CD4-positive, alpha-beta T cell treated with Interleukin-12 subunit alpha and Interleukin-12 subunit beta, for 1 hour (primary cell): ENCODE measurements around the gene LURAP1L.

Source experiments
- DNase-seq: peaks from one replicate; pipeline ENCODE4 v3.0.0-alpha.2; 2020

Gene LURAP1L

DNA sequence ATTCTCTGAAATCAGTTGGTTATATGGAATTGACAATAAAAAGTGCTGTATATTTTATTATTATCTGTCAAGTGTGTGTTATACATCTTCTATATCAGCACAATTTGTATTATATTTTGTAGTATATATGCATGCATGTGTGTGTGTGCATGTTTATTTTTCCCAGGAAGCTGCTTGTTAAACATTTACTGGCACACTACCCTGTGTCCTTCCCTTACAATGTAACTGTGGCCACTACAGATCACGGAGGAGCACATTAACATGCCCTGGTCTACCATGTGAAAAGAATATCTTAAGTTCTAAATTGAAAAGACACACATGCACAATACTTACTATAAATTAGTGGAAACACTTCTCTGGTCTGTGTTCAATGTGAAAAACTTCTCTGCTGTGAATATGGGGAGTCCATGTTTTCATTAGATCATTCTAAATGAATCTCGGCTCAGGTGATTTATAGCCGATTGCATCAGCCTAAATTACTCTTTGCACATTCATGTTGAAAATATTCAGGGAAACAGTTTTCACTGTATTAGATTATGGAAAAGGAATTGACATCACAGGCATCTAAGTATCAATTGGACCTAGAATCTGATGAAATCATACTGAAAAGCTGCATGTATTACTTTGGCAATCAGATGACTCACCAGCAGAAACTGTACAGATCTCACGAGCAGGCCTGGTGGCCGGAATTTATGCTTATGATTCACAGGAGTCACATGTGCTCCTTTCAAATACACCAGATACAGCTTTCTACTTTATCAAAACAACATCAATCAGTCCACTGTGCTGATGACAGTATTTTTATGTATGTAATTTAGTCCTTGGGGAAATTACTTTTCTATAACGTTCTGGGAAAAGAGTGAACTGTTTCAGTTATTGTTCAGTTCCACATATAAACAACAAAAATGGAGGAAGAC, 39.4 kb downstream of the LURAP1L start:
- no peak for DNase-seq

GRCh38 chr9:12814877-12815237, 40.0 kb downstream of the LURAP1L start:
- DNase-seq = no peak

DNA sequence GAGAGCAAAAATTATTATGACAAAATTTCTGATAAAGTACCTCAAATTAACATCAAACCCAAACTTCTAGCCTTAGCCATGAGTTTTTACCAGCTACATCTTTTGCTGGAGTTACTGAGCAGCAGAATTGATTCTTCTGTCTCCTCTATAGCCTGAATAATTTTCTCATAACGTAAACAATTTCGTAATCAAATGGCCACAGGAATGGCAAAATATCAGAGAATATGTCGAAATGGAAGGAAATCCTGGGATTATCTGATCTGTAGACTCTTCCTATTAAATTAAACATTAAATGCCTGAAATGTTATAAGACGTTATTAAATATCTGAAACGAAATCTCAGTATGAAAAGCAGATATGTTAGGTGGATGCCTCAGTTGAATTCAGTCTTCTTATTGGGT, 41.1 kb downstream of the LURAP1L start:
- no peak for DNase-seq

DNA sequence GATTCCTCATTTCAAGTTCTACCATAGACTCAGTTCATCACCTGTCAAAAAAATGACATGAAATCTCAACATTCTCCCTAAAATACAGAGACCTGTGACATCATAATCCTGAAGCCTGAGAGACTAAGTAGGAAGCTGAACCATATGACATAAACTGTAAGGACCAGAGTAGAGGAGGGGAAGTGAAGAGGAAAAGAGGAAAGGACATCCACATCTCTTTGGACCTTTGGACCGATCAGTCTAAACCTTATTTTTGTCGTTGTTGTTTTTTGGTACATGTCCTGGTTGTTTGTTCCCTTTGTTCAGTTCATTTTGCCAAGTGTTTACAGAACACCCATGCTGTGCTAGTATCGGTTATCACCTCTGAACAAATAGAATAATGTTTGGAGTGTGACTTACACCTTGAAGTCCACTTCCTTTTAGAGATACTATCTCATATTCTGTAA, 41.9 kb downstream of the LURAP1L start:
- DNase-seq = no peak

DNA sequence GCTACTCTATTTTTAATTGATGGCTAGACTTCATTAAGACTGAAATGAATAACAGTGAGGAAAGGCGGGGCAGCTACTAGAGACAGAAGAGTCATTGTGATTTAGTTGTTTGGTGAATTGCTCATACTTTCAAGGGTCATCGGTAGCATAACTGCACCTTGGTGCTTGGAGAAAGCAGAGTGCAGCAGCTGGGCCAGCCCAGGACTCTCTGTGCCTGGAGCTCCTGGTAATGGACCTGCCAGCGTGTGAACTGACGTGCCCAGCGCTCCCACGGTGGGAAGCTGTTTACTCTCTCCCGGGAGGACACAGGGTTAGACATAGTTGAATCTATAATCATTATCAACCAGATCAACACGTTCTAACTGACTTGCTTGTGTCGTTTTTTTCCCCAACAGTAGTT, 42.9 kb downstream of the LURAP1L start:
- DNase-seq = no peak

DNA sequence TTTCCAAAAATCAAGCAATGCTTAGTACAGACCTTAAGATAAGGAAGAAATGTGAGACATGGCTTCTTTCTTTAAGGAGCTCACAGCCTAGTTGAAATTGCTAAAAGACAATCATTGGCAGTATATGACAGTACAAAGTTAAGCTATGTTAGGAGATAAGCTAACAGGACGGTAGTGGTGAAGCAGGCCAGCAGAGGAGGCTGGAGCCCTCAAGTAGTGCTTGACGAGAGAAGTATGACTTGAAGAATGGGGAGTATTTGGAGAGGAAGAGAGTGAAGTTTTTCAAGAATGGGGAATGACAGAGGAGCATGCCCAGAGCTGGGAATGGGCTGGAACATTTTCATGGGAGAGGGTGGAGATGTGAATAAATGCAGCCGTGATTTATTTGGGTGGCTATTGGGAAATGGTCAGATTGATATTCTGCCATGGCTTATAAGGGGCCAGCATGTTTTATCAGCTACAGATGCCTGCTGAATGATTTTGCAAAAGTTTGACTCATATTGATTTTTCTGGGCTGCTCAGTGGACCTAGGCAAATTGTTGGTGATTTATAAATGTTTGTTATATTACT, 43.7 kb downstream of the LURAP1L start:
- no peak for DNase-seq

DNA sequence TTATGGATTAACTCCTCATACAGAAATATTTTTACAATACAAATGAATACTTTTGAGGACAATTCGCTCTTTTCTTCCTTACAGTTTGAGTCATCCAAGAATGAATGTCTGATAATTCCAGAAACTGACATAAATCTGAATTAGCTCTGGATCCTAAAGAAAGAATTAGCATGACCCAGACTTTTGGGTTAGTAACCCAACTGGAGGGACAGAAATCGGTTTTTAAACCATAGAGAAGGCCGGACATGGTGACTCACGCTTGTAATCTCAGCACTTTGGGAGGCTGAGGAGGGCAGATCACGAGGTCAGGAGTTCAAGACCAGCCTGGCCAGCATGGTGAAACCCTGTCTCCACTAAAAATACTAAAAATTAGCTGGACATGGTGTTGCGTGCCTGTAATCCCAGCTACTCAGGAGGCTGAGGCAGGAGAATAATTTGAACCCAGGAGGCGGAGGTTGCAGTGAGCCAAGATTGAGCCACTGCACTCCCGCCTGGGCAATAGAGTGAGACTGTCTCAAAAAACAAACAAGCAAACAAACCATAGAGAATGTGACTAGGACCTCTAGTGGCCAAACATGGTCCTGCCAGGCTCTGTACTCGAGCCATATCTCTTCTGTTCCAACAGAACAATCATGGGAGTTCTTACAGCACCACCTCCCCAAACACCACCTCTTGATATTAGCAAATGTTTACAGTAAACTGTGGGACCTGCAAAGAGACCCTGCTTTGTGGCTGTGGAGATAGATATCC, 44.8 kb downstream of the LURAP1L start:
- no peak for DNase-seq

- DNase-seq = no peak
Measured at GRCh38 chr9:12822111-12822510, 47.3 kb downstream of the LURAP1L start.

GRCh38 chr9:12826924-12827565, 52.2 kb downstream of the LURAP1L start:
- DNase-seq = no peak

DNA sequence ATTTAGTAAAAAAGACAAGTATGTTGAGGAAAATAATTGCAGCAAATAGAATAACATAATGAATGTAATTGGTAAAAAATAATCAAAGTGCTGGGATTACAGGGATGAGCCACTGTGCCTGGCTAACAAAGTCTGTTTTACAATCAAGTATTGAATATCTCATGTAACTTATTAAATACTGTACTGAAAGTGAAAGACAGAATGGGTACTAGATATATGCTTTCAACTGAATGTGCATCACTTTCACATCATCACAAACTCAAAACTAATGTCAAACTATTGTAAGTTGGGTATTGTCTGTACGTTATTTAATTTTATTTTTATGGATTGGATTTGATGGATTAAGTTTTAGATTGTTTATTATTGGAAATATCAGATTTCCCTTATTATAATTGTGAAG, 58.9 kb downstream of the LURAP1L start:
- no peak for DNase-seq

- DNase-seq = no peak
Measured at GRCh38 chr9:12838546-12838945, 63.7 kb downstream of the LURAP1L start.

DNA sequence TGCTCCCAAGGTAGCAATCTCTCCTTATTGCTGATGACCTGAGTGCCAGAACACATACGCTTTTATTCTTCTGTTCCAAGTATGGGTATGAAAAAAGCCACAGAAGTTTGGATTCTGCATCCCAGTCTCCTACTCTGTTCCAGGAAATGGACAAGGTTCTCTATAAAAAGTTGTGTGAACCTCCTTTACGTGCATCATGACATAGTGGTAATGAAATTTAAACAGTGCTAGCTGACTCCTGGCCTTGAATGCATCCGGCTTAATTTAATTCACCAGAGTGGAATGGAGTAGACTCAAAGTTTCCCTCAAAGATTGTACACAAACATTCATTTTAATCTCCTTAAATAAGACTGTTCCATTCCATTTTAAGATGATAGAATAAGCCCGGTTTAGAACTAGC, 68.9 kb downstream of the LURAP1L start:
- DNase-seq = no peak

DNA sequence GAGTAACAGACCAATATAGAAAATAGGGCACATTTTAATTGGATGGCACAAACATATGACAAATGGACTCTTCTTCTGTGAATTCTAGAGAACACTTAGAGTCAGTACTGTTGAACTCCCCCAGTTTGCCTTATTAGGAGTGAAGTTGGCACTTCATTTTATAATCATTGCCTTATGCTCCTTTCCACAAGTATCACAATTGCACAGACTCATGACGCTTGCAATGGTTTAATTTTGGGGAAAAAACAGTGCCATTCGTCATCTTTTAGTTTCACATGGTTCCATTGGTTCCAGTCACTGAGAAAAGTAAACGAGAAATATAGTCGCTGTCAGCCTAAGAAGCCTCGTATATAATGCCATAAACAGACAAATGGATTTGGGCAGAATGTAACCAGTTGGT, 71.2 kb downstream of the LURAP1L start:
- DNase-seq = no peak

DNA sequence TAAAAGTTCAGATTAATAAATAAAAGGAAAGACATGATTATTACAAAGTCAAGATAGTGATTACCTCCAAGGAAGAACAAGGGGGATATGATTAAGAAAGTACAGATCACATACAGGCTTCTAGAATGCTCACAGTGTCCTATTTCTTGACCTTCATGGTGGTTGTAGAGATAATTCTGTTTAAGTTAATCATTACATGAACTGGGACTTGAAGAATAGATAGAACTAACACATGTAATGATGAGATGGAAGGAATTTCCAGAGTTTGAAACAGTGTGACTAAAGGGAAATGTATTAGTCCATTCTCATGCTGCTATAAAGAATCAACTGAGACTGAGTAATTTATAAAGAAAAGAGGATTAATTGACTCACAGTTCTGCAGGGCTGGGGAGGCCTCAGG, 72.7 kb downstream of the LURAP1L start:
- DNase-seq = no peak

GRCh38 chr9:12849486-12850003, 74.7 kb downstream of the LURAP1L start:
- DNase-seq = no peak

DNA sequence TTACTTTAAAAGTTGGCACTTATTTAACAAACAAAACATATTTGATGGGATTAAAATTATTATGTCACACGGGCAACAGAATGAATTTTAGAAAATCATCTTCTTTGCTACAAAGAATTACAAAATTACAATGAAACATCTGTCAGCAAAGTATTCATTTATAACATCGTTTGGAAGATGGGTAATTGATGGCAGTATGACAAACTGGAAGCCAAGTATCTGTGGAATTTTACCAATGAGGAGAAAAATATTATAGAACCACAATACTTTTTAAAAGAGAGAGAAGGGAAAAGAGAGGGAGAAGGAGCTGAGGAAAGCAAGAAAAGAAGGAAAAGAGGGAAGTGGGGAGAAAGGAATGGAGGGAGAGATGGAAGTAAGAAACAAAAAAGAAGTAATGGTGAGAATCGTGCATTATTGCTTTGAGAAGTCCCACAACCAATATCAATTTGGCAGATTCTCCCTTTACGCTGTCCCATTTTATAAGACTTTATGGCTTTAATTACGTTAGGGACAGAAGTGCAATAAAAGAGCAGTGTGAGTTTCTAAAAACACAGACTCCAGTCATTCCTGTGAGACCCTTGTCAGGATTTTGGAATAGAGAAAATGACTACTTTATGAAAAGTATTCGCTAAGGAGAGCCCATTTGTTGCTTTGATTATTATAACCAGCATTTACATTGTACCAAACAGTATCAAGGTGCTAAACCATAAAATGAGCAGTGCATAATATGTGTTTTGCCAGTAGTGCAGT, 76.7 kb downstream of the LURAP1L start:
- no peak for DNase-seq

- no peak for DNase-seq
Measured at GRCh38 chr9:12853051-12853450, 78.2 kb downstream of the LURAP1L start.

DNA sequence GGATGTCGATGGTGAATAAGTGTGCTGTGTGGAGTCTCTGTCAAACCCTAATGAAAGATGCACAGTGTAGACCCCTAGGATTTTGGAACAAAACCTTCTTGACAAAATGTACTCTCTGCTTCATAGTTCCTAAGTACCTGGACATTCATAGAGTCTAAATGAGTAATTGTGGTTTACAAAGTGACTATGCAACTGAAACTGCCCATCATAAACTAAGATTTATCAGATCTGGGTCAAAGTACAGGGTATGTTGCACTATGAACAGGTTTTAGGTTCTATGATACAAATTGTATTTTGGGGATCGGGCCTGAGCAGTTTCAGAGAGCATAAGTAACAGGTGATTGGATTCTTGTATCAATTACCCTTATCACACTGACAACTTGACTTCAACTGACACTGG, 79.4 kb downstream of the LURAP1L start:
- DNase-seq = no peak

- DNase-seq = no peak
Measured at GRCh38 chr9:12855066-12855465, 80.2 kb downstream of the LURAP1L start.

- no peak for DNase-seq
Measured at GRCh38 chr9:12856603-12857002, 81.8 kb downstream of the LURAP1L start.

DNA sequence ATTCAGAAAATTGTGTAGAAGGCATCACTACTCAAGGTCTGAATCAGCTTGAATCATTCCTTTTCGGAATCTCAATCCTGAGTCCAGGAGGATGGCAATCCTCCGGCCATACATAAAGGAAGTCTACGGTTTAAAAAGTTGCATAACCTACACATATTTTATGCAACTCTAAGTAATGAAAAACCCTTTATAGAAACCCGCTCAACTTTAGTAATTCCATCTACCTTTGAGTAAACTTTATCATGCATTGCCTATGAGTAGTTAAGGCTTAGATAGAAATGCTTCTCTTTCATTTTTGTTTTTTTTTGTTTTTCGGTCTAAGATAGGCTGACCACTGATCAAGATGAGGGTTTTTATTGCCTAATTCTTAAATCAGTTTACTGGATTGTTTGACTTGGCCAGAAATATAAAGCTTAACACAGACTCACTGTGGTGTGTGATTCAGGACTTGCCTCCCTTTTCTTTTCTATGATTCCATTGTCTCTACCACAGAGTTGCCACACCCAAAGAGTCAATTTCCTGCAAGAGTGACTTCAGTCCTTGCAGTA, 85.0 kb downstream of the LURAP1L start:
- no peak for DNase-seq

- DNase-seq = no peak
Measured at GRCh38 chr9:12860998-12861397, 86.2 kb downstream of the LURAP1L start.
